AG09309 (cell line): ENCODE results near the gene CHSY3.

Experiments
- DNase-seq: peaks from one replicate; pipeline ENCODE4 v3.0.0-alpha.2; 2010; ENCODE audit warnings: low read depth
- H3K4me3 ChIP-seq: 2 replicates; pipeline ENCODE4 v1.5.1; 2011; ENCODE audit warnings: mild to moderate bottlenecking, low read depth, low read length, moderate library complexity; ENCODE audit not compliant: control insufficient read depth
- CTCF ChIP-seq: IDR thresholded peaks from 2 replicates; pipeline ENCODE4 v1.5.1; 2011; ENCODE audit warnings: mild to moderate bottlenecking, low read depth, low read length, inconsistent platforms; ENCODE audit not compliant: insufficient read depth, control insufficient read depth; ENCODE audit errors: missing control alignments

CHSY3 gene

GRCh38 chr5:129978270-129978669 is 74.0 kb downstream of the CHSY3 start:
- DNase-seq: no peak
- no peak overlapping the region for H3K4me3 ChIP-seq
- TF ChIP-seq CTCF: no peak

DNA sequence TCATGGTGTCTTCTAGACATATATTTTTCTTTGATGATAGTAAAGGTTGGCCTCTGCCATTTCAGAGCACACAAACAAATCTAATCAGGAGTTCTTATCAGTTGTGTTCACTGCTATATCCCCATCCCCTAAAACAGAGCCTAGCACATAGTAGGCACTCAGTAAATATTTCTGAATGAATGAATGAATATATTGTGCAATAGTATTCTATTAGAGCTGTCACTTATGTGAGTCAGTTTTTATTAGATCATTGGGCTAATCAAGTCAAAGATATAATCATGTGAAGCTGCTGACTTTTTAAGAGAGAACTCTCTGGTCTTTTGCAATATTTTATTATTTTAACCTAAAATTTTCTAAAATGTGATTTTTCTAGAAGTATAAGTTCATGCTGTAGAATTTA is 84.2 kb downstream of the CHSY3 start:
- no peak for TF ChIP-seq CTCF
- H3K4me3 ChIP-seq: no peak overlapping the region
- DNase-seq: no peak

- DNase-seq: no peak
- no peak for TF ChIP-seq CTCF
These were observed 87.5 kb downstream of the CHSY3 start for GRCh38 chr5:129991780-129992179.

GRCh38 chr5:129996896-129997295 is 92.6 kb downstream of the CHSY3 start:
- no peak overlapping the region for H3K4me3 ChIP-seq
- TF ChIP-seq CTCF: no peak
- DNase-seq: peak; percentile 38

More at GRCh38 chr5:129991780-129992179, 87.5 kb downstream of the CHSY3 start:
- no peak overlapping the region for H3K4me3 ChIP-seq

GRCh38 chr5:130000460-130000859 is 96.2 kb downstream of the CHSY3 start:
- no peak overlapping the region for H3K4me3 ChIP-seq
- no peak for TF ChIP-seq CTCF
- no peak for DNase-seq

GRCh38 chr5:130002183-130002582 is 97.9 kb downstream of the CHSY3 start:
- no peak for TF ChIP-seq CTCF
- no peak overlapping the region for H3K4me3 ChIP-seq
- DNase-seq: no peak

DNA sequence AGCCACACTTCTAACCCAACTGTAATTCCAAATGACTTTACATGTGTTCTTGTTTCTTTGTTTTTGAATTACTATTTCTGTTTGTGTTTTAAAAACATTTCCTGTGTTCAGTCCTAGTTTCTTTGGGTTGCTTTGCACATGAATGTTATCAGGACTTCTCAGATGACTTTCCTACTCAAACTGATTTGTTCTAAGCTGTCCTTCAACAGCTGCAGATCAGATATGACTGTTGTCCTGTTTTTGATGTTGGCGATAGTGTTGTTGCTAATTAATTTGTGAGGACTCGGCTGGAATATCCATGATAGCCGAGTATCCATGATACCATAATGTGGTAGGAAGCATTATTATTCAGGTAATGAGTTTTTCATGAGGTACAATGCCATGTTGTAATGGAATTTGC is 98.6 kb downstream of the CHSY3 start:
- no peak overlapping the region for H3K4me3 ChIP-seq
- DNase-seq: no peak
- TF ChIP-seq CTCF: no peak
